HS-5 (cell line): Measurements from ENCODE around the gene WARS2.

Experiments used
- DNase-seq: peaks from one replicate; pipeline ENCODE4 v3.0.0-alpha.2; 2012; ENCODE audit warnings: low read depth

WARS2 gene

DNA sequence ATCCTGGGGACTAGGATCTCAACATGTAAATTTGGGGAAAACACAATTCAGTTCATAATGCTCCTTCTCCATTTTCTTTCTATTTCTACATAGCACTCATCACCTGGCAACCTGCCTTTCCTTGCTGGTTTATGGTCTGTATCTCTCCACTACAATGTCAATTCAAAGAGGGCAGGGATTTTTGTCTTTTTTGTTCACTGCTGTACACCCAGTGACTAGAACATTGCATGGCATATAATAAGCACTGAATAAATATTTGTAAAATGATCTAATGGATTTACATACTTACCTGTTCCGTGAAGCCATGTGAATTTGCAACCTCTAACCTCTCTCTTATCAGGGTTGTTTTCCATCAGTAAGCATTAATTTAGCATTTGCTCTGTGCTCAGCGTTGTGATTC is 124.9 kb downstream of the WARS2 start:
- no peak for DNase-seq

DNA sequence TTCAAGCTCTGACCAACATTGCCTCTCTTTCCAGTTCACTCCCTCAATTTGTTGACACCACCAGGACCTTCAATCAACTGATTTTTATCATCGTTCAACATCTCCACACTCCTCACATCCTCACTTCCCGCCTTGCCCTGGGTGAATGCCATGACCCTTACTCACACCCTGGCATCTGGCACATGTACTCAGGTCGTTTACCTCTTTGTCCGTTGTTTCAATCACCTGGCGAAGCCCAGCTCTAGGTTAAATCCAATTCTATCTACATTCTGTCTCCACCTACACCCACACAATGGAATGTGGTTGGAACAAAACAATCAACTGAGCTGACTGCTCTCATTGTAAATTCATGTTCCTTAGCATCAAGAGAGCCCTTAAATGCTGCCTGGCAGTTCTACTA is 128.1 kb downstream of the WARS2 start:
- no peak for DNase-seq

DNA sequence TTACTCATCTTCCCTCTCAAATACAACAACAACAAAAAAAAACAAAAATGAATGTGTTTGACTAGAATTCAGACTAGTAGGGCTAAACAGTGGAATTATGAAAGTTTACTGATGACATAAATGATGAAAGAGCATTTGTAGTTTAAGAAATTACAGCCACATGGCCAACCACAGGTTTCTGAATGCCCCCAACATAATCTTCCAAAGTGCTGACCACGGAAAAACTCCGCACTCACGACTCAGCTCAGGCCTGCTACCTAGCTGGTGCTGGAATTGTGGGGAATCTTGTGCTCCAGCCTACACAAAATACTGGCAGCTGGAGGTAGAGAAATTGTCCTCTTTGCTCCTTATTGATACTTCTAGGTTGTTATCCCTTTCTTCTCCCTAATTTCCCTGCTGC is 128.7 kb downstream of the WARS2 start:
- DNase-seq = no peak

DNA sequence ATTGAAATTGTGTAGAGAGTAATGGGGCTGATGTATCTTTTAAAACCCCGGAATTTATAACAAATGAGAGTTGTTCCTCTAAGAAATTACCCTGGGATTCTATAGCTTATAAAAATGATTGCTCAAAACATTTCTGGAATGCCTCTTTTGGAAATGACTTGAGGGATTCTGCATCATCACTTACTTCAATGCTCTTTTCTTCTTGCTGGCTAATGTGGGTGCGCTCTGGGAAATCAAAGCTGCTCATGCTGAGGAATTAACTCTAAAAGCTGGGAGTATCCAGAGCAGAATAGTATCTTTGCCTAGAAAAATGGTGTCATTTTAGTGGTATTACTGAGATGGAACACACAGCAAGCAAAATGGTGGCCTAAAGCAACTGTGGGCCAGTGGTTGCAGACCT is 129.3 kb downstream of the WARS2 start:
- DNase-seq = no peak

DNA sequence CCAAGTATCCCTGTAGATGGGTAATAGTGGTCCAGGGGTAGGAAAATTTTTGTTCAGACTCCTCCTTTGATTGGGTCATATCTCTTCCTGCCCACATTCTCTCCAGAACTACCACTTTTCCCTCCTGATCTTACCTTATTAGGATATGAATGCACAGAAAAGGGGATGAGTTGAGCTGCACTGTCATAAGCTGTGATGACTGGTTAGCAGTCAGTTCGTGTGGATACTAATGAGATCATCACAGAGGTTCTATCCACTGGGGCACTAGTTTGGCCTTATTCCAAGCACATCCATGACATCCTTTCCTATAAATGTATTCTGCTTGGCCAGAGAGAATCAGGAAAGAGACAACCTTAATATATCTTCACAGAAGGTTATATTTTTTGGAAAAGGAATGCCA is 130.3 kb downstream of the WARS2 start:
- DNase-seq = peak; percentile 33

DNA sequence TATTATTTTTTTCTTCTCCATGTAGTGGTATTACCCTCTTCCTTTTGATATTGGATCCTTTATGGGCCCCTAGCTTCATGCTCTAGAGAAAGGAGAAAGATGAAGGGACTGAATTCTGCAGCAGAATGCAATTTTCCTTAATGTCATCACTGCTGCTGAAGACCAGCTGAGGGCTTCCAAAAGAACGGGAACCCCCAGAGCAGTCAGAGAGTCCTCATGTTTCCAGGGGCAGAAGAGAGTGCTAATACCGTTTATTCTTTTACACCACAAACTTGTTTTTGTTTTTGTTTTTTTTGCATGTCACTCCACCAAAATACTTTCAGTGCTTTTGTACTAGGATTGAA is 131.2 kb downstream of the WARS2 start:
- DNase-seq = peak; percentile 20

DNA sequence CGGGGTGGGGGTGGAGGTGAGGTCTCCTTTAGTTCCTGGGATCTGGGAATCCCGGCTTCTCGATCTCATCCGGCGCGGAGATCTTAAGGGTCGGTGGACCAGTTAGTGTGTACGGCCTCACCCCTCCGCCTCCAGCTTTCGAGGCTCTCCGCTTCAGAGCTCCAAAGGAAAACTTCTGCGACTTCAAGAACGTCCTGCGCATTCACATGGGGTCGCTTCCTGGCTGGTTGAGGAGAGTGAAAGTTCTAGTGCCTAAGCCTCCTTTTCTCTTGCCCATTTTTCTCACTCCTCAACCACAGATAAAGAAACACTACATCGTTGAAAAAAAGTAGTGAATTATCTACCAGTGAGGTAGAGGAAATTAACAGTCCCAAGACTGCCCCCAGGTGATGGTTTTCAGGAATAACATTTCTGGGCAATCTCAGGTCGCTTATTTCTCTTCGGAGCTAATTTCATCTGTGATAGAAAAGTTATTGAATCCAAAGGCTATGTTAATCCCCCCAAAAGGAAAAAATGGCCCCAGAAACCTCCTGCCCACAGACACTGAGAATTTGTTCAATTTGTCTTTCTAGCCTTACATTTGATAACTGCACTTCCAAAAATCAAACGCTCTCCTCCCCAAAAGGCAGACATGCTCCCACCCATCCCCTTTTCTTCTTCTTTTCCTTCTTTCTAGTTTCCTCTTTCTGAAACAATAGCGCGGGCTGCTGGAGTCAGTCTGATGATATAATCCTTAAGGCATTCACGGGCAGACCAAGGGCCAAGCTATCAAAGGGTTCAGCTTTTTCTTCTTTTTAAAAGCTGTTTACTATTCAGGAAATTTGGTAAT is 131.8 kb downstream of the WARS2 start:
- peak; percentile 19 for DNase-seq

DNA sequence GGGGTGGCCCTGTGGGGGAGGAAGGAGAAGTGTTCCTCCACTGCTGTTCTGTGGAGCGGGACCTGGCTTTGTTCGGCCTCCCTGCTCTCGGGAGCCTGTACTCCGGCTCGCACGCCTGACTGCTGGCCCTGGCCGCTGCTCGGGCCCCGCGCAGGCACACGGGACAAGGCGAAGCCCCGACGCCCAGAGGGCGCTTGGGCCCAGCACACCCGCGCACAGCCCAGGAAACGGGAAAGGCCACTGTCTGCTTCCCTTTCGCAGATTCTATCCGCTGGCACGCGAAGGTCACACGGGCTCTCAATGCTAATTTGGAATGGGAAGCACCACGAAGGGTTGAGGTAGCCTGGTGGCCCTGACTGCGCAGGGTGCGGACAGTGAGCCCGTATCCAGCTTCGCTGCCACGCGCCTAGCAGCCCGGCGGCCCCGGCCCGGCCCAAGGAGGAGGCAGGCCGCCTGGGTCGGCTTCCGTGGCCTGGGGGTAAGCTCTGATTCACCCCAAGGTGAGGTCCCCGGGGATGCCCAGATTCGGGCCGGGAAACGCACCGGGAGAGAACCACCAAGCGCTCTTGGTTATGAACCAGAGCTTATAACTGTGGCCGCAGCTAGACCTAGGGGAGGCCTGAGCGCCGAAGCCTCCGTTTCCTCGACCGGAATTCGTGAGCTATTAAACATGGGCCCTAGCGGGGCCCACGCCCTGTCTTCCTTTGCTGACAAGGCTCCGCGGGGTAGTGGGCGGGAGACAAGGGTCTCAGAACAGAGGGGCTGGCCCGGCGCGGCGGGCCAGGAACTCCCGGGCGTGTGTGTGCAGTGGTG is 132.6 kb downstream of the WARS2 start:
- no peak for DNase-seq

DNA sequence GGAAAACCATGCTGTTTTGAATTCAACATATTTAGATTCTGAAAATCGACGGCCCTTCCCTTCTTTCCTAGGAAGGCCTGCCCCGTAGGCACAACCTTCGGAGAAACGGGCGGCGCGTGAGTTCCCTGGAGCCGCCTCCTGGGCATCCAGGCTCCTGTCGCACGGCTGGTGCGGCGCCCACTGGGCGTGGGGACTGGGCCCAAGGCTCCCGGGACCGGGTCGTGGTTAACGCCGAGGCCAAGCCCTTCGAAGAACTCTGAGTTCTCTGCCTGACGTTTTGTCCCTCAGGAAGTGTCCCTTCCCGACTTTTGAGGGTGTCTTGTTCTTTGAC is 133.1 kb downstream of the WARS2 start:
- DNase-seq = no peak

DNA sequence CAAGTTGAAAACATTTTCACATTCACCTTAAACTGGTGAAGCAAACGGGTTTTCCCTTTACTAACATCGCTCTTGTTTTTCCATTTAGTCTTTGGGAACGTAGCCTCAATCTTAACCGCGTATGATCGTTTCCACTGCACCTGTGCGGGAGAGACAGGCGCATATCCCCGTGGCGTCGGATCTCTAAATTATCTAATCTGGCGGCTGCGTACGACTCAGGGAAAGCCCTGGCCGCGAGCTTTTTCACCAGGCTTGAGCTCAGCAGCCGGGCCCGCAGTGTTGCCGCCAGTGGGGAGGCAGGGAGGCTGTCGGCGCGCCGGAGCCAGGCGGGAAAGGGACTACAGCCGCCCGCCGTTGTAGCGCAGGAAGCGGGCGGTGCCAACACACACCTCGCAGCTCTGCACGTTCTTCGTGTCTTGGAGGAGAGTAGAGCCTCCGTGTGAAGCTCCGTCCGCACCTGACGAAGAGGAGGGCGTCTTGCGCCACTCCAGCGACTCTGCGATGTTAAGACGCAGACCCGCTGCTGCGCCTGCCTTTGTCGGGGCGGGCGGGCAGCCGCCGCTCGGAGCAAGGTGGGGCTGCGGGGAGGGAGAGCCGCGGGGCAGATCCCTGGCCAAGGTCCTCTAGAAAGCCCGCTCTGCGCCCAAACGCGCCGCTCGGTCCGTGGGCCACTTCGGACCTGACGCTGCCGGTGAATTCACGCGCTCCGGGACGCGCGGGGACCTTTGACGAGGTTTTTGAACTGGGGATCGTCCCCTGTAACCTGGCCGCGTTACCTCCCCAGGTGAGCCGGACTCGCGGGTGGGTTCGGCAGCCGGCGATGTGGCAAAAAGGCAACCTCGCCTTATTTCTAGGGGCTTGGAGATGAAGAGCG is 133.8 kb downstream of the WARS2 start:
- DNase-seq = no peak

DNA sequence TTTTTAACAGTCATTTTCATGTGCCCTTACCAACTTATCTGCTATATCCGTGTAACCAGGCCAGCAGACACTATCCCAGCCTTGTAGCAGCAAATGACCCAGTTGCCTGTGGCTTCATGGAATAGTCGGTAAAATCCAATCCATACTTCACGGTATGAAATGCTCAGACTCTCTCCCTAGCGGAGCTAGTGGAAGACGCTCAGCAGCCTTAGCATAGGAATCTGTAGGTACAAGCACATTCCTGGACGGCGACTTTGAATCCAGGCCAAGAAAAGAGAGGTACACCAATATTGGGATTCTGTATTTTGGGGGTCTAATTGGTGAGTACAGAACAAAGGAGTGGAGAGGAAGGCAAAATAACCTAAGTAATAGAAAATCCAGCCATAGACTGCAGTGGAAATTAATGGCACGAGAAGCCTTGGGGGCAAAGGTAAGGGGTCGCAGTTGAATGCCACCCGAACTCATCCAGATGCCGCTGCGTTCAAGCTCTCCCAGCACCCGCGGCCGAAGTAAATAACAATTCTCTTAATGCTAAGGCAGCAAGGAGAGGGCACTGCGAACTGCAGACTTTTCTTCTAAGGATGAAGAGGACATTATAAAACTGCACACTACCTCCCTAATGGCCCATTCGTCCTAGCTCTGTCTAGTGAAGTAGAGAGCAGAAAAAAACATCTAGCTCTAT is 134.6 kb downstream of the WARS2 start:
- DNase-seq = no peak

DNA sequence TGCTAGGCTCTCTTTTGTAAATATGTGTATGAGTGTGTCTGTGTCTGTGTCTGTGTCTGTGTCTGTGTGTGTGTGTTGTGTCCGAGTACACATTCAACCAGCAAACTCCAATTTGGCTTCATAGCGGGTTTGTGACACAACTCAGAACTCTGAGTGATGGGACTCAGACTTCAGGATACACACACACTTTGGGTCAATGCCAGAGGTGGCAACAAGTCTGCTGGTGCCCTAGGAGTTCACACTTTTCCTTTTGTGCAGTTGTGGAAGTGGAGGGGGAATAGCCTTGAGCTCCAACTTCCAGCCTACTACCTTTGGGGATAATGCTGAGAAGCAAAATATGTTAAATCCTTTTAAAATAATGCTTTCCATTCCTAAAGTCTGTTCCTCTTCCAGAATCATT is 135.7 kb downstream of the WARS2 start:
- no peak for DNase-seq

DNA sequence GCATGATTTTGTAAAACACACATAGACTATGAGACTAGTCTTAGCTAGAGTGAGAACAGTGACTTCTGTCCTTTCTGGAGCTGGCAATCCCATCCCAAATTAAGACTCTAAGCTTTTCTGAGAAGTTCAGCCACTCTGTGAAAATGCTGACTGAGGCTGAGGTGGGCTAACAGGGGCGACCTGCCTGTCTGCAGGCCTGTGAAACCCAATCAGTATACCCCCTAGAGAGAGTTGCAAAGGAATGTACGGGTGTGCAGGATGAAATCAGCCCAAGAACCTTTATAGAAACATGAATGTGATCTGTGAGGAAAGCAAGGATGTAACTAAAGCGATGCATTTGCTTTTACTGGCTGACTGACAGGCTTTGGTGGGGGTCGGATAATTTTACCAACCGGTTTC is 136.3 kb downstream of the WARS2 start:
- no peak for DNase-seq

DNA sequence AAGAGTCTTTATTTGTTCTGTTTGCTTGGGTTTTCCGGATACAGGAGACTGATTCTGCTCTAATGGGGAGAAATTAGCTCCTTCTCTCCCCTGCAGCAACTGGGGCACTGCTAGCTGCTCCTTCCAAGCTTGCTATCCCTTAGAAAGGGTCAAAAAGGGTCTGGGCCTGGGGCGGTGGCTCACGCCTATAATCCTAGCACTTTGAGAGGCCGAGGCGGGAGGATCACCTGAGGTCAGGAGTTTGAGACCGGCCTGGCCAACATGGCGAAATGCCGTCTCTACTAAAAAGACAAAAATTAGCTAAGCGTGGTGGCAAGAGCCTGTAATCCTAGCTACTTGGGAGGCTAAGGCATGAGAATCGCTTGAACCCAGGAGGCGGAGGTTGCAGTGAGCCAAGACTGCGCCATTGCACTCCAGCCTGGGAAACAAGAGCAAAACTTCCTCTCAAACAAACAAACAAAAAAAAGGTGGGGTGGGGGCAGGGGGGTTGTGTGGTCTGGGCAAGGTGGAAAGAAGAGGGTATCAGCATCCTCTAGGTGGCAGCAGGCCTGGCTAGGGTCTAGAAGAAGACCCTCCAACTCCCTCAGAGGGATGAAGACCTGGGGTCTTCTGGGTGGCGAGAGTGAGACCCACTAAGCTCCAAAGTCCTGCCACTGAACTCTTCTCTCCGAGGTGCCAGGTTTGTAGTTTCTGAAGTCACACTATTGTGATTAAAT is 136.9 kb downstream of the WARS2 start:
- no peak for DNase-seq

DNA sequence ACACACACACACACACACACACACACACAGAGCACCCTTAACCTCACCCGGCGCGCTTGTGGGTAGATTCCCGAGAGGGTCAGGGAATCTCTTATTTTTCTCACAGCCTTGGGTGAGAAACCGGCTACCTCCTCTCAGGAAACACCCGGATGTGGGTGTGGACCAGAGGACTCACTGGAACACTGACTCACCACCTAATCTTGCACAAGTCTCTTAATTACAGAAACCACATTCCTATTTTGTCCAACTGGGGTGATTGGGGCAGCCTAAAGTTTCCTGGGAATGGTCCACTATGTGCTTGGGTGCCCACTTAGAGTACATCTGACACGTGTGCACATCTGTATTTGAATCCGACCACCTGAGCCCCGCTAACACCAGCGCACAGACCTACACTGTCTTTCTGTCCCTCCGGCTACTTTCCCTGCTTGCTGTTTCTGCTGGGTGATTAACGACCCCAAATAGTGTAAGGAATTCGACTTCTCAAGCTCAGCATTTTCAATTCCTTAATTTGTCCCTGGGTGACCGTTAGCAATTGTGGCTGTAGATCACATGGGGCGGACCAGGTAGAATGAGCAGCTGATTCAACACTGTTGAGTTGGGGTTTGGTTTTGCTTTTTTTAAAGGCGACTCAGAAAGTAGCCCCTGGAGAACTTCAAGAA is 138.3 kb downstream of the WARS2 start:
- DNase-seq = peak; percentile 69

DNA sequence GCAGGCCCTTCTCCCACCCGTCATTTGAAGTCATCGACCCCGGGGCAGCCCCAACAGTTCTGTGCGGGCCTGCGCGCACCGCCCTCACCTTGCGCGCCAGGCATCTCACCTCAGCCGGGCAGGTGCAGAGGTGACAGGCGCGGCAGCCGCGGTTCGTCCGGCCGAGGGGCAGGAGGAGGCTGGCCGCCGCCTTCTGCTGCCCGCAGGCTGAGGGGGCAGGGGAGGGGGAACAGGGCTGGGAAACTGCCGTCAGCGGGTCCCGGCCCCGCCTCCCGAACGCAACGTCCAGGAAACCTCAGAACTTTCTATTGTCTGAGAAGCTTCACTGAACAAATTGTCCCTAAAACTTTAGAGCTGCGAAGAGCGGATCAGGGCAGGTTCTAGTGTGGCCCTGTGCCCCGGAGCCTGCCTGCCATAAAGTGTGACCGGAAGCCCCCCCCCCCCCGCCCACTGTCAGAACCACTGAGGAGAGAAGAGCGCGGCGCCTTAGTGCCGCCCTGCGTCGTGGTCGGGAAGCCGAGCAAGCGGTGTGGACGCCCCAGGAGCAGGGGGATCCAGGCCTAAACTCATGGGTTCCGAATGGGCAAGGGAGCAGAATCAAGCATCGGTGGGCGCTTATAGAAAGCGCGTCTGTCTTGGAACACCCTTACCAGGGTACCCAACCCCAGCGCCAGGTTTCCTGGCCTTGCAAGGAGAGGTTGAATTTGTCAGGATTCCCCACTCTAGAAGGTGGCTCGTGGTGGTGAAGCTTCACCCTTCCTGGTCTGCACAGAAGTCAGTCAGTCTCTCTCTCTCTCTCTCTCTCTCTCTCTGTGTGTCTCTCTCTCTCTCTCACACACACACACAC is 139.0 kb downstream of the WARS2 start:
- no peak for DNase-seq

DNA sequence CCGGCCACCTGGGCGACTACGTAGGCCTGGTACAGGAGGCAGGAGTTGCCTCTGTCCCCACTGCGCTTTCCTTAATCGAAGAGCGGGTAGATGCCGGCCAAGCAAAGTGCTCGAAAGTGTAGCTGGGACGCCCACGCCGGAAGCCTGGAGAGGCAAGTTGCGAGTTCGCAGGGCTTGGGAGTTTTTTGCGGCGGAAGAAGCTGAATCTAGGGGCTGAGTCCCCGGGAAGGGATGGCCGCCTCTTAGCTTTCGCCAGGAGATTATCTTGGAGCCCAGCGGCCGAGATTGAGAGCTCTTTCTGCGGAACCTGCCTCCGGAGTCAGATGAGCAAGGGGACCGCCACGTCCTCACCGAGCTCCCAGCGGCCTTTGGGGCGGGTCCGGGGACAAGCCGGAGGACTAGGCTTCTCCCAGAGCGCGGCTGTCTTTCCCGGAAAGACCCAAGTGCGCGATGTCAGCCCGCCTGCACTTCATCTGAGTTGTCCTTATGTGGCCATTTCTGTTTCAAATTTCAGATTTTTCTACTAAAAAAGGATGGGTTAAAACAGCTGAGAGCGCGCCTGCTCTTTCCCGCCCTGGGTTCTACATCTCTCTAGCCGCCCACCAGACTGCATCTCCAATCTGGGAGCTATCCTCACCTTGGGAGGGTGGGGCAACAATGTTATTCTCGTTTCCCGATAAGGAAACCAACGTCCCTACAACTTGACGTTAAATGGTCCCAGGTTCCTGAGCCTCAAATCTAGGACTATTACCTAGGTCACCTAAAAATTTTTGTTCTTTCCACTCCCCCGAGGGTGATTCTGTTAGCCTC is 139.9 kb downstream of the WARS2 start:
- DNase-seq = no peak

DNA sequence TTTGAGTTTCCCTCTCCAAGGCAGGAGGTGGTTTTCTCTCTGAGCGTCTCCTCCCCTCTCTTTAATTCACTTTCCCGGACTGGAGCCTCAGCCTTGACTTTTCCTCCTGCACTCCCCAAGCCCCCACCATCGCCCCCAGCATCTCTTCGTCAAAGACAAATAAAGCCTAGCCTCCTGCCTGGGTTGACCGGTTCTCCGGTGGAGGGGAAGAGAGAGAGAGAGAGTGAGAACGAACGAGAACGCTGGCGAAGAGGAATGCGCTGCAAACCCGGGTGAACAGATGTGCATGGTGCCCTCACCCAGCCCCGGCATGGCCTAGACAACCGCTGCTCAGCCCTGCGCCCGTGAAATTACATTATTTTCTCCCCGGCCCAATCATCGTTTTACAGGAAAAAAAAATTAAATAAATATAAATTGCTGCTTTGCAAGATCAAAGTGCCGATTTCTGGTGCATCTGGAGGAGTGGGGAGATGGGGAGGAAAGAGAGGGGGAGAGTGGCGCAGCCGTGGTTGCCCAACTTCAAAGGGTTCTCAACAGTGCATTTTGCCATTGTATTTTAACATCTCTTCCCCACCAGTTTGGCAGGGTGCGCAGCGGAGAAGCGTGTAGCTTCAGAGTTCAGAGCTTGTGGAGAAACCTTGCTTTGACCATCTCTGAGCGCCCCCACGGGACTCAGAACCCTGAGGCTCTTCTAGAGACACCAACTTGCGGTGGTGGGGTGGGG is 140.9 kb downstream of the WARS2 start:
- DNase-seq = no peak
